ENCODE results near the gene TMEM184A.

Gene TMEM184A

GRCh38 chr7:1567896-1568510 is 12.0 kb upstream of the TMEM184A start:
- Histone ChIP-seq H3K56ac (ENCODE audit: low read length) (no peak overlapping the region), H3K79me1 (ENCODE audit: low read length) (no peaks in the 10 kb centered on the region), H2BK15ac (replicated peaks; ENCODE audit: low read depth) (no peak overlapping the region), H3K27ac (ENCODE audit: low read depth, low read length) (no peak overlapping the region), H4K5ac (ENCODE audit: low read length) (no peak overlapping the region), H2AK5ac (ENCODE audit: low read length) (no peak overlapping the region), H3K36me3 (ENCODE audit: control insufficient read depth, insufficient read depth, low read length) (no peaks in the 10 kb centered on the region), H2BK5ac (ENCODE audit: low read length) (no peak overlapping the region), H4K8ac (ENCODE audit: low read depth, low read length) (no peak overlapping the region), H3K27me3 (ENCODE audit: insufficient read depth, low read length, poor library complexity) (no peaks in the 10 kb centered on the region), H3K4me2 (ENCODE audit: low read length) (no peak overlapping the region), H3K23ac (ENCODE audit: low read length) (no peak overlapping the region), H3K9ac (ENCODE audit: low read length) (no peak overlapping the region), H3K18ac (ENCODE audit: low read length) (no peak overlapping the region), H3K4me1 (ENCODE audit: control insufficient read depth, low read depth, low read length) (peaks cover 6% of the 10 kb centered on the region), H2BK120ac (ENCODE audit: low read depth, low read length) (no peak overlapping the region), H3K4ac (ENCODE audit: low read depth, low read length) (no peak overlapping the region), H3K79me2 (ENCODE audit: control insufficient read depth, insufficient read depth, low read length) (no peaks in the 10 kb centered on the region), H3K4me3 (ENCODE audit: low read length) (no peak overlapping the region)
- no peak for DNase-seq
- no CpG with 5 or more reads among the region's 17 CpGs for WGBS (ENCODE audit: extremely low coverage, insufficient coverage, low lambda C conversion rate)

- Histone ChIP-seq H4K8ac (ENCODE audit: low read depth, low read length) (no peak overlapping the region), H2BK5ac (ENCODE audit: low read length) (no peak overlapping the region), H3K27me3 (ENCODE audit: insufficient read depth, low read length, poor library complexity) (no peaks in the 10 kb centered on the region), H2BK120ac (ENCODE audit: low read depth, low read length) (no peak overlapping the region), H3K36me3 (ENCODE audit: control insufficient read depth, insufficient read depth, low read length) (no peaks in the 10 kb centered on the region), H2AK5ac (ENCODE audit: low read length) (no peak overlapping the region), H3K79me1 (ENCODE audit: low read length) (no peaks in the 10 kb centered on the region), H3K4me3 (ENCODE audit: low read length) (no peak overlapping the region), H3K23ac (ENCODE audit: low read length) (no peak overlapping the region), H2BK15ac (replicated peaks; ENCODE audit: low read depth) (no peak overlapping the region), H4K5ac (ENCODE audit: low read length) (no peak overlapping the region), H3K4me1 (ENCODE audit: control insufficient read depth, low read depth, low read length) (peaks cover 6% of the 10 kb centered on the region), H3K4ac (ENCODE audit: low read depth, low read length) (no peak overlapping the region), H3K18ac (ENCODE audit: low read length) (no peak overlapping the region), H3K4me2 (ENCODE audit: low read length) (peak overlapping the region; percentile 27), H3K9ac (ENCODE audit: low read length) (peak overlapping the region; percentile 32), H3K56ac (ENCODE audit: low read length) (peak overlapping the region; percentile 60), H3K79me2 (ENCODE audit: control insufficient read depth, insufficient read depth, low read length) (no peaks in the 10 kb centered on the region), H3K27ac (ENCODE audit: low read depth, low read length) (no peak overlapping the region)
- WGBS (ENCODE audit: extremely low coverage, insufficient coverage, low lambda C conversion rate), result no CpG with 5 or more reads among the region's 26 CpGs
- DNase-seq, result no peak
These were observed 11.2 kb upstream of the TMEM184A start for GRCh38 chr7:1567049-1567771.

GRCh38 chr7:1566687-1567048 is 10.7 kb upstream of the TMEM184A start:
- Histone ChIP-seq H4K8ac (ENCODE audit: low read depth, low read length) (no peak overlapping the region), H3K9ac (ENCODE audit: low read length) (peak overlapping the region; percentile 8), H3K18ac (ENCODE audit: low read length) (no peak overlapping the region), H3K79me2 (ENCODE audit: control insufficient read depth, insufficient read depth, low read length) (no peaks in the 10 kb centered on the region), H3K4me2 (ENCODE audit: low read length) (no peak overlapping the region), H2BK5ac (ENCODE audit: low read length) (no peak overlapping the region), H3K27me3 (ENCODE audit: insufficient read depth, low read length, poor library complexity) (no peaks in the 10 kb centered on the region), H3K4me3 (ENCODE audit: low read length) (no peak overlapping the region), H2AK5ac (ENCODE audit: low read length) (no peak overlapping the region), H3K79me1 (ENCODE audit: low read length) (no peaks in the 10 kb centered on the region), H3K4ac (ENCODE audit: low read depth, low read length) (no peak overlapping the region), H3K23ac (ENCODE audit: low read length) (no peak overlapping the region), H3K56ac (ENCODE audit: low read length) (peak overlapping the region; percentile 44), H2BK15ac (replicated peaks; ENCODE audit: low read depth) (no peak overlapping the region), H4K5ac (ENCODE audit: low read length) (no peak overlapping the region), H2BK120ac (ENCODE audit: low read depth, low read length) (no peak overlapping the region), H3K36me3 (ENCODE audit: control insufficient read depth, insufficient read depth, low read length) (no peaks in the 10 kb centered on the region), H3K27ac (ENCODE audit: low read depth, low read length) (no peak overlapping the region), H3K4me1 (ENCODE audit: control insufficient read depth, low read depth, low read length) (peaks cover 6% of the 10 kb centered on the region)
- DNase-seq, result no peak
- no CpG with 5 or more reads among the region's 13 CpGs for WGBS (ENCODE audit: extremely low coverage, insufficient coverage, low lambda C conversion rate)

GRCh38 chr7:1564603-1565022 is 8.6 kb upstream of the TMEM184A start:
- no peak overlapping the region for H4K5ac ChIP-seq (ENCODE audit: low read length)
- no CpG with 5 or more reads among the region's 23 CpGs for WGBS (ENCODE audit: extremely low coverage, insufficient coverage, low lambda C conversion rate)
- H3K79me2 ChIP-seq (ENCODE audit: control insufficient read depth, insufficient read depth, low read length), result no peaks in the 10 kb centered on the region
- H3K9ac ChIP-seq (ENCODE audit: low read length), result no peak overlapping the region
- no peaks in the 10 kb centered on the region for H3K27me3 ChIP-seq (ENCODE audit: insufficient read depth, low read length, poor library complexity)
- no peak overlapping the region for H3K18ac ChIP-seq (ENCODE audit: low read length)
- H2BK15ac ChIP-seq (replicated peaks; ENCODE audit: low read depth), result no peak overlapping the region
- H4K8ac ChIP-seq (ENCODE audit: low read depth, low read length), result no peak overlapping the region
- H2AK5ac ChIP-seq (ENCODE audit: low read length), result no peak overlapping the region
- no peak overlapping the region for H3K4me2 ChIP-seq (ENCODE audit: low read length)
- H3K27ac ChIP-seq (ENCODE audit: low read depth, low read length), result no peak overlapping the region
- H2BK5ac ChIP-seq (ENCODE audit: low read length), result no peak overlapping the region
- no peak overlapping the region for H3K4ac ChIP-seq (ENCODE audit: low read depth, low read length)
- no peak for DNase-seq
- H3K4me1 ChIP-seq (ENCODE audit: control insufficient read depth, low read depth, low read length), result peaks cover 6% of the 10 kb centered on the region
- H3K36me3 ChIP-seq (ENCODE audit: control insufficient read depth, insufficient read depth, low read length), result no peaks in the 10 kb centered on the region
- H3K23ac ChIP-seq (ENCODE audit: low read length), result no peak overlapping the region
- H3K79me1 ChIP-seq (ENCODE audit: low read length), result no peaks in the 10 kb centered on the region
- no peak overlapping the region for H3K4me3 ChIP-seq (ENCODE audit: low read length)
- no peak overlapping the region for H2BK120ac ChIP-seq (ENCODE audit: low read depth, low read length)
- no peak overlapping the region for H3K56ac ChIP-seq (ENCODE audit: low read length)

GRCh38 chr7:1563981-1564602 is 8.1 kb upstream of the TMEM184A start:
- H3K4me3 ChIP-seq (ENCODE audit: low read length), result no peak overlapping the region
- H3K27ac ChIP-seq (ENCODE audit: low read depth, low read length), result no peak overlapping the region
- peaks cover 6% of the 10 kb centered on the region for H3K4me1 ChIP-seq (ENCODE audit: control insufficient read depth, low read depth, low read length)
- no peaks in the 10 kb centered on the region for H3K79me1 ChIP-seq (ENCODE audit: low read length)
- H4K5ac ChIP-seq (ENCODE audit: low read length), result no peak overlapping the region
- H2AK5ac ChIP-seq (ENCODE audit: low read length), result no peak overlapping the region
- DNase-seq, result no peak
- no peak overlapping the region for H4K8ac ChIP-seq (ENCODE audit: low read depth, low read length)
- no peaks in the 10 kb centered on the region for H3K36me3 ChIP-seq (ENCODE audit: control insufficient read depth, insufficient read depth, low read length)
- H2BK5ac ChIP-seq (ENCODE audit: low read length), result no peak overlapping the region
- no CpG with 5 or more reads among the region's 15 CpGs for WGBS (ENCODE audit: extremely low coverage, insufficient coverage, low lambda C conversion rate)
- no peak overlapping the region for H3K18ac ChIP-seq (ENCODE audit: low read length)
- H3K4ac ChIP-seq (ENCODE audit: low read depth, low read length), result no peak overlapping the region
- H3K79me2 ChIP-seq (ENCODE audit: control insufficient read depth, insufficient read depth, low read length), result no peaks in the 10 kb centered on the region
- H3K27me3 ChIP-seq (ENCODE audit: insufficient read depth, low read length, poor library complexity), result no peaks in the 10 kb centered on the region
- no peak overlapping the region for H3K4me2 ChIP-seq (ENCODE audit: low read length)
- H2BK120ac ChIP-seq (ENCODE audit: low read depth, low read length), result no peak overlapping the region
- no peak overlapping the region for H2BK15ac ChIP-seq (replicated peaks; ENCODE audit: low read depth)
- H3K56ac ChIP-seq (ENCODE audit: low read length), result no peak overlapping the region
- no peak overlapping the region for H3K9ac ChIP-seq (ENCODE audit: low read length)
- H3K23ac ChIP-seq (ENCODE audit: low read length), result no peak overlapping the region
